HUES64 (cell line): ENCODE results near the gene ACYP2.

Experiments used
- H3K27ac ChIP-seq: 2 replicates; pipeline ENCODE4 v1.7.0; 2013; ENCODE audit warnings: low read depth, low read length, inconsistent platforms
- H3K27me3 ChIP-seq: 2 replicates; pipeline ENCODE4 v1.6.1; 2013; ENCODE audit warnings: mild to moderate bottlenecking, low read length; ENCODE audit not compliant: insufficient read depth
- H3K36me3 ChIP-seq: 2 replicates; pipeline ENCODE4 v1.6.1; 2013; ENCODE audit warnings: mild to moderate bottlenecking, low read length; ENCODE audit not compliant: insufficient read depth
- H3K4me1 ChIP-seq: 2 replicates; pipeline ENCODE4 v1.6.1; 2013; ENCODE audit warnings: mild to moderate bottlenecking, low read length, moderate library complexity; ENCODE audit not compliant: insufficient read depth
- H3K4me3 ChIP-seq: 2 replicates; pipeline ENCODE4 v1.5.1; 2013; ENCODE audit warnings: mild to moderate bottlenecking, low read length, moderate library complexity
- H3K9ac ChIP-seq: 2 replicates; pipeline ENCODE4 v1.6.1; 2013; ENCODE audit warnings: mild to moderate bottlenecking, low read depth, low read length
- H3K9me3 ChIP-seq: 2 replicates; pipeline ENCODE4 v1.6.1; 2013; ENCODE audit warnings: low read depth, low read length; ENCODE audit not compliant: insufficient read depth
- WGBS: fragments of 150-250, 120-280 bp; methylation state at CpG from one replicate; pipeline ENCODE4 v1.1.7; 2013; ENCODE audit warnings: missing lambda C conversion rate; 5-methylcytosine and 5-hydroxymethylcytosine counted together

ACYP2 gene

DNA sequence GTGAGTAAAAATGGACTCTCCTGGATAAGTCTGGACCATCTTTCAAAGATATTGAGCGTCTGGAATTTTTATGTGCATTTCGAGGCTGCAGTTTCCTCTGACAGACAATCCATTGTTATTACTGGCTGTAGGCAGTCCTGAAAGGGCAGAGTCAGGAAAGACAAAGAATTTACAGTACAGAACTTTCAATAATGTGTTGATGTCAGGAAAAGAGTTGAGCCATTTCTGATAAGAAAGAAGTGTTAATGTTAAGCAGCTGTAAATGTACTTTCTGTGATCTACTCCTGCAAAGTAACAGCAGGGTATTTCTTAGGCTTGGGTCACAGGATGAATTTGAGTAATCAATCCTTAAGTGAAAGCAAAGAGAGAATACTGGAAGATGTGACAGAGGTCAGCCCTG lies 110.8 kb downstream of the ACYP2 start:
- Histone ChIP-seq H3K27me3 (no peaks in the 10 kb centered on the region), H3K27ac (no peak overlapping the region)

DNA sequence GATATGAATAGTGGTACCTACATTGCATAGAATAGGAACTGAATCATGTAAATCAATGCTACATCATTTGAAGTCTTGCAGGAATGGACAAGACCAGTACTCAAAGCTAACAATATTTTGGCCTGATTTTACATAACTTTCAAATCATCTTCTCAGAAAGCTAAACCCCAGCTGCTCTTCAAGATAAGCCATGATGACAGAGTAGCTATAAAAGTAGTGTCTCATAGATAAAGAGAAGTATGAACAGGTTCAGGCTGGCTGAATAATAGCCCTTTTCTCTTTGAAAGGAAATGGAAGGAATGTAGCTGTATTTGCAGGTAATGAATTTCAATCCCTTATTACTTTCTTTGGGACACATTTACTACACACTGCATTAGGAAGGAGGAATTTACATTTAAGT lies 112.4 kb downstream of the ACYP2 start:
- Histone ChIP-seq H3K4me1 (peaks cover 7% of the 10 kb centered on the region), H3K9me3 (no peaks in the 10 kb centered on the region), H3K4me3 (no peak overlapping the region), H3K27ac (no peak overlapping the region), H3K36me3 (no peaks in the 10 kb centered on the region), H3K27me3 (no peaks in the 10 kb centered on the region), H3K9ac (no peak overlapping the region)

More for the DNA sequence above, 110.8 kb downstream of the ACYP2 start:
- Histone ChIP-seq H3K4me3 (no peak overlapping the region), H3K9me3 (no peaks in the 10 kb centered on the region), H3K36me3 (no peaks in the 10 kb centered on the region), H3K4me1 (peaks cover 7% of the 10 kb centered on the region), H3K9ac (no peak overlapping the region)
- WGBS: 90% methylated on average over 2 of the region's 2 CpGs

DNA sequence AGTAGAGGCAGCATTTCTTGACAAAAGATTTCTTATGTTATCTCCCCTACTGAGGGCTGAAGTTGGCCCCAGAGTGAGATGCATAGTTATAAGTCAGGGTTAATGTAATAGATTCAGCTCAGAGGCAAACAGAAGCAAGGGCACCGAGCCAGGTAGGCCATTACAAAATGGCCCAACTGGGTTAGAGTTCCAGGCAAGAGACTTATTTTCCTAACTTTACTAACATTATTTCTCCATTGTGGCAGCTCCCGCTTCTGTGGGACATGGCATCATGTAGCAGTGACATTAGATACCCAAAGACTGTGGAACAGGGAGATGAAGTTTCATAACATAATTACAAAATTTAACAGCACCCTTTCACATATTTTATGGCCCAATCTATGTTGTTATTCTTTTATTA lies 113.5 kb downstream of the ACYP2 start:
- Histone ChIP-seq H3K9ac (no peak overlapping the region), H3K4me1 (peaks cover 7% of the 10 kb centered on the region), H3K36me3 (no peaks in the 10 kb centered on the region), H3K4me3 (no peak overlapping the region), H3K9me3 (no peaks in the 10 kb centered on the region), H3K27me3 (no peaks in the 10 kb centered on the region), H3K27ac (no peak overlapping the region)
- WGBS: 88% methylated on average over 2 of the region's 2 CpGs

DNA sequence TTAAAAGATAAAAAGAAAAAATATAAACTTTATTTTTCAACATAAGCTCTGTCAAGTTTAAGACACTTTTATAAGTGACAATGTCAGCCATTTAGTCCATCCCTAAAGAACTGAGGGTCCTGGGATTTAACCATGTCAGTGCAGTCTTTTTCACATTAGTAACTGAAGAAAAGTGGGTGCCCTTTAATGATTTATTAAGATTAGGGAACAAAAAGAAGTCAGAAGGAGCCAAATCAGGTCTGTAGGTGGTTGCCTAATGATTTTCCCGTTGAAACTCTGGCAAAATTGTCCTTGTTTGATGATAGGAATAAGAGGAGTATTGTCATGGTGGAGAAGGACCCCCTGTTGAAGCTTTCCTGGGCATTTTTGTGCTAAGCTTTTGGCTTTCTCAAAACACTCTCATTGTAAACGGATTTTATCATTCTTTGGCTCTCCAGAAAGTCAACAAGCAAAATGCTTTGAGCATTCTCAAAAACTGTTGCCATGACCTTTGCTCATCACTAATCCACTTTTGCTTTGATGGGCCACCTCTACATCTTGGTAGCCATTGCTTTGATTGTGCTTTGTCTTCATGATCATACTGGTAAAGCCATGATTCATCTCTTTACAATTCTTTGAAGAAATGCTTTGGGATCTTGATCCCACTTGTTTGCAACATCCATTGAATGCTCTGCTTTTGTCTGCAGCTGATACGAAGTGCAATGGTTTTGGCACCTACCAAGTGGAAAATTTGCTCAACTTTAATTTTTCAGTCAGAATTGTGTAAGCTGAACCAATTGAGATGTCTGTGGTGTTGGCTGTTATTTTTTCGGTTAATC lies 118.6 kb downstream of the ACYP2 start:
- Histone ChIP-seq H3K36me3 (no peaks in the 10 kb centered on the region), H3K27ac (no peak overlapping the region), H3K4me3 (no peak overlapping the region), H3K9me3 (no peaks in the 10 kb centered on the region), H3K9ac (no peak overlapping the region), H3K27me3 (no peaks in the 10 kb centered on the region), H3K4me1 (peaks cover 7% of the 10 kb centered on the region)
- WGBS: 63% methylated on average over 4 of the region's 4 CpGs

DNA sequence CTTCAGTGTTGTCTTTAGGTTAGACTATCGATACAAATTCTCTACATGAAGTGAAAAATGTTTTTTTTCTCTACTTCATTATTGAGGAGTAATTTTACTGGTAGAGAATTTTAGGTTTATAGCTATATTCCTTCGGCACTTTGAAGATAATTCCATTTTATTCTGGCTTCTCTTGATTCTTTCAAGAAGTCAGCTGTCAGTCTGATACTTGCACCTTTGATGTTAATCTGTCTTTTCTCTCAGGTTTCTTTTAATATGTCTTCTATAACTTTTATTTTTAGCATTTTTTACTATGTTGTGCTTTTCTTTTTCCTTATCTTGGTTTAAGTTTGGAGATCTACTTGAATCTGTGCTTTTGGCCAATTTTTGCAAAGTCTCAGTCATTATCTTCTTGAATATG lies 122.0 kb downstream of the ACYP2 start:
- no peak overlapping the region for H3K4me3 ChIP-seq
- no peak overlapping the region for H3K9ac ChIP-seq
- no peaks in the 10 kb centered on the region for H3K36me3 ChIP-seq
- whole genome bisulfite sequencing: 100% methylated on average over 1 of the region's 2 CpGs
- peaks cover 11% of the 10 kb centered on the region; the same call in 1 of the 2 replicates for H3K4me1 ChIP-seq
- no peaks in the 10 kb centered on the region for H3K9me3 ChIP-seq
- H3K27ac ChIP-seq: no peak overlapping the region
- no peaks in the 10 kb centered on the region for H3K27me3 ChIP-seq

DNA sequence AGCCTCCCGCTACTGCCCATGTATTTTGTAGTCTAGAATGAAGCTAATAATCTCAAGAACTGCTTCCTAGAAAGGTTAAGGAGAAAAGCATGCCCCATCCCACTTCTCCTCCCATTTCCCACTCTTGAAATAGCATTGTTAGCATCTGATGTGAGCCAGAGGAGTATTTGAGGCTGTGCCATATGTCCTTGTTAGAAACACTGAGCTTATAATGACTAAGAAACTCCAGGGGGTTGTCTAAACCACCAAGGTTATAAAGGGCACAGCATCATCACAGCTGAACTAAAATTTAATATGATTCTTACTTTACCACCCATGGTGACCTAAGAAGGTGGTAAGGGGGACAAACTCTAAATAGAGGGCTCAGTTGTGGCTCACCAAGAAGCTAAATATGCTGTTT lies 124.0 kb downstream of the ACYP2 start:
- Histone ChIP-seq H3K27me3 (no peaks in the 10 kb centered on the region), H3K9me3 (no peaks in the 10 kb centered on the region), H3K36me3 (no peaks in the 10 kb centered on the region), H3K4me3 (no peak overlapping the region), H3K9ac (no peak overlapping the region), H3K4me1 (peaks cover 11% of the 10 kb centered on the region; the same call in 1 of the 2 replicates), H3K27ac (no peak overlapping the region)
- WGBS: 80% methylated on average over 1 of the region's 1 CpG

DNA sequence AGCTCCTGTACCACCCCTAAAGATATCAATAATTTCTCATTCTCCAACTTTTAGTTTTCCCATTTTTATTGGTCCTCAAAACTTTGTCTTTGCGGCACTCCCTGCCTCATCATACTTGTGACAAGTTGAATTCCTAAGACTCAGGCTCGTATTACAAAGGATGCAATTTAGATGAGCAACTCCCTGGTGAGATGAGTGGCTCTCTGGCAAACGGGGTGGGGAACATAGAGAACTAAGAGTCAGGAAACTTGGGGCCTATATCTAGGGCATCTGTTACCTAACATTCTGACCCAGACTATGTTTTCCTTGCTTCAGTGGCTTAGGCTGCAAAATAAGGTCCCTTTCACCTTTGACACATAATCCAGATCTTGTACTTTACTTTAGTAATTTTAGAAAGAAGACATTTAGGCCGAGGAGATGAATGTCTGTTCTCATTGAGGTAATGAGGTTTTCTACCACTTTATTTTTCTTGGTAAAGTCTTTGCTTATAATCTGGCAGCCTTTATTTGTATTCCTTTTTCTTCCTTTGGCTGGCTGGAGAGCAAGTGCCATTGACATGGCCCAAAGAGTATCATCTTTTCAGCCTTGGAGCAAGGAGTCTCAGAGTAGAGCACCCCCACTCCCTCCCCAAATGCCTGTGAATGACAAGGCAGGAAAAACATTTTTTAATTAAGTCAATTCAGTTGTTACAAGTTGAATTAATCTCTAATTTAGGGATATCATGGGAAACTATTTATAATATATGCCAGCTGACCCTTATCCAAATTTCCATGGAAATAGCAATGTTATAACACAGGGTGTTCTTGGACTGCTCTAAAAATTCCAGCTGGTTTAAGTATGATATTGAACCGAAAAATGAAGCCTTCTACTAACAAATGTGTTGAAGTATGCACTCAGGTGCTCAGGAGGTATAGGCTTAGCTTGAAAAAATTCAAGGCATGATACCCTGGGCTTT lies 125.4 kb downstream of the ACYP2 start:
- H3K36me3 ChIP-seq: no peaks in the 10 kb centered on the region
- H3K27ac ChIP-seq: no peak overlapping the region
- H3K9ac ChIP-seq: no peak overlapping the region
- H3K4me1 ChIP-seq: peaks cover 11% of the 10 kb centered on the region; the same call in 1 of the 2 replicates
- 37% methylated on average over 4 of the region's 5 CpGs for WGBS
- H3K9me3 ChIP-seq: no peaks in the 10 kb centered on the region
- H3K4me3 ChIP-seq: no peak overlapping the region
- H3K27me3 ChIP-seq: no peaks in the 10 kb centered on the region

DNA sequence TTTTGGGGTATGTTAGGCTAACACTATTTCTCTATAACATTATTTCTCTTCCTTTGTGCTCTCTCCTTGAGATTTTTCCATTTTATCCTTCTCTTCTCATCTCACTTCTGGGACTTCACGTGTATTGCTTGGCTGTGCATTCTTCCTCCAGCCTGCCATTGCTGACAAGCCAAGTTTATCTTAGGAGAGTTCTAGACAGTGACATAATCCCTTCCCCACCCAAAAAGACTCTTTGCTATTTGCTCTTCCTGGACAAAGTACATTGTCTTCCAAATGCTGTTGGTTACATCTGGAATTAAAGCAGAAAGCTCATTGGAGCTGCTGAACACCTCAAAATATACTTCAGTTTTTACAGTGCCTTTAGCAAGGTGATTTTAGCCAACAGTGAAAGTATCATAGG lies 131.7 kb downstream of the ACYP2 start:
- Histone ChIP-seq H3K9me3 (no peaks in the 10 kb centered on the region), H3K27ac (no peak overlapping the region), H3K36me3 (no peaks in the 10 kb centered on the region), H3K4me3 (no peak overlapping the region), H3K27me3 (no peaks in the 10 kb centered on the region), H3K9ac (no peak overlapping the region), H3K4me1 (no peaks in the 10 kb centered on the region)
- 69% methylated on average over 1 of the region's 1 CpG for WGBS

DNA sequence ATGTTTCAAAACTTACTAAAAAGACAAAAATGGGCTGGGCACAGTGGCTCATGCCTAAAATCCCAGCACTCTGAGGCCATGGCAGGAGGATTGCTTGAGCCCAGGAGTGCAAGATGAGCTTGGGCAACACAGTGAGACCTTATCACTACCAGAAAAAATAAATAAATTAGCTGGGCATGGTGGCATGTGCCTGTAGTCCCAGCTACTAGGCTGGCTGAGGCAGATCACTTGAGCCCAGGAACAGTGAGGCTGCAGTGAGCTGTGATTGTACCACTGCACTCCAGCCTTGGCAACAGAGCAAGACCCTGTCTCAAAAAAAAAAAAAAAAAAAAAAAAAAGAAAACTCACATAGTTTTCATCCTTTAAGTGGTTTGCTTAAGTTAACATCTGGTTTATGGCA lies 134.2 kb downstream of the ACYP2 start:
- no peak overlapping the region for H3K4me3 ChIP-seq
- H3K27ac ChIP-seq: no peak overlapping the region
- H3K4me1 ChIP-seq: no peaks in the 10 kb centered on the region
- no peaks in the 10 kb centered on the region for H3K36me3 ChIP-seq
- H3K9ac ChIP-seq: no peak overlapping the region
- no peaks in the 10 kb centered on the region for H3K27me3 ChIP-seq
- no peaks in the 10 kb centered on the region for H3K9me3 ChIP-seq

DNA sequence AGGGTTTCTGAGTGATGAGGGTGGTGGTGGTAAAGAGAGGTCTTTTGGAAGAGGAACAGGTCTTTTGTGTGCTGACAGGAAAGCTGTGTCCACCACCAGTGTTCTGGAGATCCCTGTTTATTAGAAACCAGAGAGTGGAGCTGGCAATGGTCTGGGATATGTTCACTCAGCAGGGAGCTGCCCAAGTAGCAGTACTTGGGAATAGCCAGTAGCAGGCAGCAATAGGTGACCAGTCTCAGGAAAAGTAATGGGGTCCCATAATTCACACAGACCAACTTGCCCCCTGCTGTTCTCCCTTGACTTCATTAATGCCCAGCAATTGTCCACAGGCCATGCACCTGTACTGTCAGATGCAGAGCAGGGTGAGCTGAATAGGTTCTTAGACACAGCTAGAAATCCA lies 138.8 kb downstream of the ACYP2 start:
- no peak overlapping the region for H3K4me3 ChIP-seq
- H3K36me3 ChIP-seq: no peaks in the 10 kb centered on the region
- no peaks in the 10 kb centered on the region for H3K27me3 ChIP-seq
- H3K9me3 ChIP-seq: no peaks in the 10 kb centered on the region
- no peak overlapping the region for H3K27ac ChIP-seq
- no peak overlapping the region for H3K9ac ChIP-seq
- no peaks in the 10 kb centered on the region for H3K4me1 ChIP-seq
